Measurements from ENCODE around the gene LRRN2. TPM values are rescaled to one million over a fixed set of nuclear protein-coding genes. Genes with fewer than 3 reads are reported as not detected.
A peak's percentile ranks its signal among the peaks of the same experiment; 100 is the strongest.

LRRN2 gene
- total and polyA plus RNA-seq, 7 donors, result 2.5 to 14.7 (median 4.9) TPM

DNA sequence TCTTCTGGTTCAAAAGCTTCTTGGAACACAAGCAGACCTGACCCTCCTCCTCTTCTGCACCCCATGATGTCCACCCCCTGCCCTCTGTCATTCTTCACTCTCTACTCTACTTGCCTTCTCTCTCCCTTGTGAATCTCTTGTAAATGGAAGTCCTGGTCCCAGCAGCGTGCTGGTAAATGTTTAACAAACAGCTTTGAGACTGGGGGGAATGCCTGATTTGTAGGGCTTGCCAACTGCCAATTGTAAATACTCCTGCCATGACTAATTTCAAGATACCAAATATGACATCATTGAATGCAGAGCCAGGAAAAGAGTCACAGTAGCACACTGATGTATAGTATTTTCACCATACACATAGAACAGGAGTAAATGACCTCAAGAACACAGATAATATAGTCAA, 40.9 kb upstream of the LRRN2 start:
- intact Hi-C loops (cut with DNase I), result no loop called here
- H3K4me3 ChIP-seq, result no peak overlapping the region
- H3K4me1 ChIP-seq, result peaks cover 0 to 6% (median 2%) of the 10 kb centered on the region in 4 donors
- no peak overlapping the region for H3K27ac ChIP-seq
- H3K27me3 ChIP-seq, result no peaks in the 10 kb centered on the region
- no peak for DNase-seq
- H3K36me3 ChIP-seq, result no peaks in the 10 kb centered on the region
- 5 to 62% methylated on average over 1 of the region's 1 CpG for WGBS, 2 donors
- no peak for TF ChIP-seq POLR2AphosphoS5 (IDR thresholded peaks at IDR 0.05)
- no peak for TF ChIP-seq POLR2A (IDR thresholded peaks at IDR 0.05)
- TF ChIP-seq, protein P1, sequence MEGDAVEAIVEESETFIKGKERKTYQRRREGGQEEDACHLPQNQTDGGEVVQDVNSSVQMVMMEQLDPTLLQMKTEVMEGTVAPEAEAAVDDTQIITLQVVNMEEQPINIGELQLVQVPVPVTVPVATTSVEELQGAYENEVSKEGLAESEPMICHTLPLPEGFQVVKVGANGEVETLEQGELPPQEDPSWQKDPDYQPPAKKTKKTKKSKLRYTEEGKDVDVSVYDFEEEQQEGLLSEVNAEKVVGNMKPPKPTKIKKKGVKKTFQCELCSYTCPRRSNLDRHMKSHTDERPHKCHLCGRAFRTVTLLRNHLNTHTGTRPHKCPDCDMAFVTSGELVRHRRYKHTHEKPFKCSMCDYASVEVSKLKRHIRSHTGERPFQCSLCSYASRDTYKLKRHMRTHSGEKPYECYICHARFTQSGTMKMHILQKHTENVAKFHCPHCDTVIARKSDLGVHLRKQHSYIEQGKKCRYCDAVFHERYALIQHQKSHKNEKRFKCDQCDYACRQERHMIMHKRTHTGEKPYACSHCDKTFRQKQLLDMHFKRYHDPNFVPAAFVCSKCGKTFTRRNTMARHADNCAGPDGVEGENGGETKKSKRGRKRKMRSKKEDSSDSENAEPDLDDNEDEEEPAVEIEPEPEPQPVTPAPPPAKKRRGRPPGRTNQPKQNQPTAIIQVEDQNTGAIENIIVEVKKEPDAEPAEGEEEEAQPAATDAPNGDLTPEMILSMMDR (IDR thresholded peaks at IDR 0.05), result no peak
- no peak for TF ChIP-seq EP300 (IDR thresholded peaks at IDR 0.05)
- no peaks in the 10 kb centered on the region for H3K9me3 ChIP-seq

DNA sequence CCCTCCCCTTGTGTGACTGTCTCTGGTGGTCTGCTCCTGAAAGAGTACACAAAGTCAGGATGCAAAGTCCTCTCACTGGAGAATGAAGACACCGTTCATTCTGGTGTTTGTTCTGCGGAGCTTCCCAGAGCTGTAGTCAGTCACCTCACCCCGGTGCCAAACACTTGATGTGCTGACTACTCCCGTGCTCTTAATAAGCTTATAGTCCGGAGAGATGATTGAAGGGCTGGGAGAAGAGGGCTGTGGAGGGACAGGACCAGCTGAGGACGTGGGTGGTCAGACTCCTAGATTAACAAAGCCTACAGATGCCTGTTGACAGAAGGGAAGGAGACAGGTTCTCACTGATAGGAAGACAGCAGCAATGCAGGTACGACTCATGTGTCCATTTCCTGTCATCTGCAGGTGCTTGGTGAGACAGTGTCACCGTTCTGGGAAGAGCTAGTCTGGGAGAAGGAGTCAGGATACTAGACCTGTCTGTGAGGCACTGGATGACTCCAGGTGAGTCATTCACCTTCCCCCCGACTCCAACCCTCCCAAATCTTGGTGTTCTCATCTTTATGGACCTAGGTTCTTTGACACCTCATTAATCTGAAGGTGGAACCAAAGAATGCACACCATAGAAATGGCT, 40.4 kb upstream of the LRRN2 start:
- no peaks in the 10 kb centered on the region for H3K36me3 ChIP-seq
- no peak for DNase-seq
- 60 to 77% methylated on average over 9 of the region's 9 CpGs for WGBS, 2 donors
- H3K4me3 ChIP-seq, result no peak overlapping the region
- TF ChIP-seq EP300 (IDR thresholded peaks at IDR 0.05) (no peak), POLR2AphosphoS5 (IDR thresholded peaks at IDR 0.05) (no peak), POLR2A (IDR thresholded peaks at IDR 0.05) (no peak)
- TF ChIP-seq, protein P1 (IDR thresholded peaks at IDR 0.05), result no peak
- peaks cover 0 to 6% (median 2%) of the 10 kb centered on the region in 4 donors for H3K4me1 ChIP-seq
- no peak overlapping the region for H3K27ac ChIP-seq
- H3K9me3 ChIP-seq, result no peaks in the 10 kb centered on the region
- intact Hi-C loops (cut with DNase I), result no loop called here
- no peaks in the 10 kb centered on the region for H3K27me3 ChIP-seq

DNA sequence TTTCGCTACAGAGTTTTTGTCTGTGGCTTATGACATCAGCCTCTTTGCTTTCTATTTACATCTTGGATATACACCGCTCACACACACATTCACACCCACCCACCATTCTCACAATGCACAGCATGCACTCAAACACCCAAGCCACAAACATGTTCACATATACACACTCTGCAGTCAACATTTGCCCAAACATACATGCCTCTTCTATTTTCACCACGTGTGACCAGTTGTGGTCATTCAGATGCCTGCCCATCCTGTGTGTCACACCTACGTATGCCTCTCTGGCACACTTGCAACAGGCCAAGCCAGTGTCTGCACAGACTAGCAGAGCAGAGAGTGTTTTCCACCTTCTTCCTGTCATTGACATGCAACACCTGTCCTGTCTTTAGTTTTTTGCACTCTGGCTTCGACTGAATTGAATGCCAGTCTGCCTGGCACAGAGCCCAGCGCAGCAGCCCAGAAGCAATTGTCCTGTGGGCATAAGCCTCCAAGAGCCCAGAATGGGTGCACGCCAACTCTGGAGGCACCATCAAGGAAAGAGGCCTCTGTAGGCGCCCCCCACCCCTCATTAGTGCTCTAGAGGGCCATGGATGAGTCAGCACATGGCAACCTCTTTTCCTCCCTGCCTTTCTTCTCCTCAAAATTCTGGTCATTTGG, 37.7 kb upstream of the LRRN2 start:
- Histone ChIP-seq H3K4me1 (peaks cover 0 to 6% (median 2%) of the 10 kb centered on the region in 4 donors), H3K36me3 (no peaks in the 10 kb centered on the region), H3K4me3 (no peak overlapping the region), H3K9me3 (no peaks in the 10 kb centered on the region), H3K27ac (no peak overlapping the region), H3K27me3 (no peaks in the 10 kb centered on the region)
- peak; percentile 57 for DNase-seq
- 37 to 70% methylated on average over 8 of the region's 8 CpGs for WGBS, 2 donors
- intact Hi-C loops (cut with DNase I), result no loop called here
- TF ChIP-seq POLR2A (IDR thresholded peaks at IDR 0.05), result no peak
- no peak for TF ChIP-seq POLR2AphosphoS5 (IDR thresholded peaks at IDR 0.05)
- no peak for TF ChIP-seq EP300 (IDR thresholded peaks at IDR 0.05)
- TF ChIP-seq, protein P1 (IDR thresholded peaks at IDR 0.05), result no peak

DNA sequence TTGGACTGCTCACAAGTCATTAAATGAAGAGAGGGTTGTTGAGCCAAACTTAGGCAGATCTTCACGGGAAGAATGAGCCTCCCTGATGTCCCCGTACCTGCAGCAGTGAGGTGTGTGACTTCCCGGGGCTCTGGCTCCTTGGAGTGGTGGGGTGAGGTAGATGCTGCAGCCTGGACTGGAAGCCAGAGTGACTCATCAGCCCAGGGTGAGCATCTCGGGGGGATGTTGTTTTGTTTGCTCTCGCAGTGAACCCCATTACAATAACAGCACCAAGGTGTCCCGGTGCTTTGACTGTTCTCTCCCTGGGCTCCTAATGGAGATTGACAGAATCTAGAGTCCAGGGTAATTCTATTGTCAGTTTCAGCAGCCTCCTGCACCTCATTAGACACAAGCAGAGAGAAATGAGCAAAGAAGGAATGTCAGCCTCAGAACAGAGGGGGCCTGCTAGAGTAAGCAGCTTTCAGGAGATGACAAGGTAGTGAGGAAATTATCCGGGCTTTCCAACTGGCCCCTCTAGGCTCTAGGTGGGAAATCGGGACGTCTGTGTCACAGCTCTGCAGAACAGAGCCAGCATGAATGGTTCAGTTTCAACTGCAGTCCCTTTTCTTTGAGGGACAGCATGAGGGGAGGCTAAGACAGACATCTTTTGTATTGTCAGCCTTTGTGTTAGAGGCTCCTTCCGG, 36.0 kb upstream of the LRRN2 start:
- H3K36me3 ChIP-seq, result no peaks in the 10 kb centered on the region
- 80 to 88% methylated on average over 10 of the region's 10 CpGs for WGBS, 2 donors
- H3K4me3 ChIP-seq, result no peak overlapping the region
- peak; percentile 9 for DNase-seq
- H3K9me3 ChIP-seq, result no peaks in the 10 kb centered on the region
- intact Hi-C loops (cut with DNase I), result no loop called here
- H3K27ac ChIP-seq, result no peak overlapping the region
- H3K27me3 ChIP-seq, result no peaks in the 10 kb centered on the region
- no peak for TF ChIP-seq POLR2AphosphoS5 (IDR thresholded peaks at IDR 0.05)
- TF ChIP-seq, protein P1 (IDR thresholded peaks at IDR 0.05), result no peak
- no peak for TF ChIP-seq EP300 (IDR thresholded peaks at IDR 0.05)
- TF ChIP-seq POLR2A (IDR thresholded peaks at IDR 0.05), result no peak
- H3K4me1 ChIP-seq, result peaks cover 0 to 4% (median 2%) of the 10 kb centered on the region in 4 donors

Measured in sigmoid colon (tissue), 7 donors.